ENCODE measurements around the gene RAI14. TPM values are rescaled to one million over a fixed set of nuclear protein-coding genes. Genes with fewer than 3 reads are reported as not detected.
"Not testable (repeated sequence)": the region's sequence is repeated elsewhere in the genome, so short reads cannot be mapped to it uniquely, and the experiment has no call there.

Gene RAI14
- total RNA-seq, 1 donor from 2014 or later: 30.7 TPM

DNA sequence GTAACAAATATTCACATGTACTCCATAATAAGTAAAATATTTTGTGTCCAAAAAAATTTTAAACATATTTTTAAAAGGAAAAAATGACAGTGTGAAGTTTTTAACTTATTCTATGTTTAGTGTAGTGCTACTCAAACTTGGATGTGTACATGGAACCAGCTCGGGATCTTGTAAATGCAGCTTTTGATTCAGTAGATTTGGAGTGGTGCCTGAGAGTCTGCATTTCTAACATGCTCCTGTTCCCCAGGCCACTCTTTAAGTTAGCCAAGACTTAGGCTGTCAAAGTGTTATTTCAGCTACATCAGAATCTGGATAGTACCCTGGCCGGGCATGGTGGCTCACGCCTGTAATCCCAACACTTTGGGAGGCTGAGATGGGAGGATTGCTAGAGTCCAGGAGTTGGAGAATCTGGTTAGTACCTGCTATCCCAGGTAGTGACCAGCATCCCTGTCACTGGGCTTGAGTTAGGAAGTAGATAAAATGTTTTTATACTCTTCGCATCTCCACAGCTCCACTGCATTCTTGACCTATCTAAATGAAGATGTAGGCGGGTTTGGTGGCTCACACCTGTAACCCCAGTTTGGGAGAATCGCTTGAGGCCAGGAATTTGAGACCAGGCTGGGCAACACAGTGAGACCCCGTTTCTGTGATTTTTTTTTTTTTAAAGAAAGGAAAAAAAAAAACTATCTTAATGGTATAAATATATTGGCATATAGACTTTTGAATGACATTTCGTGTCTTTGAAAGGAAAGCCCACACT lies 122.1 kb downstream of the RAI14 start:
- no peak overlapping the region for H3K4me3 ChIP-seq
- no peak for TF ChIP-seq POLR2A (IDR thresholded peaks at IDR 0.05)
- no peak for TF ChIP-seq POLR2AphosphoS5 (IDR thresholded peaks at IDR 0.05; ENCODE audit: insufficient read depth in 1 of 2, low read depth in 1 of 2)
- TF ChIP-seq, protein P1, sequence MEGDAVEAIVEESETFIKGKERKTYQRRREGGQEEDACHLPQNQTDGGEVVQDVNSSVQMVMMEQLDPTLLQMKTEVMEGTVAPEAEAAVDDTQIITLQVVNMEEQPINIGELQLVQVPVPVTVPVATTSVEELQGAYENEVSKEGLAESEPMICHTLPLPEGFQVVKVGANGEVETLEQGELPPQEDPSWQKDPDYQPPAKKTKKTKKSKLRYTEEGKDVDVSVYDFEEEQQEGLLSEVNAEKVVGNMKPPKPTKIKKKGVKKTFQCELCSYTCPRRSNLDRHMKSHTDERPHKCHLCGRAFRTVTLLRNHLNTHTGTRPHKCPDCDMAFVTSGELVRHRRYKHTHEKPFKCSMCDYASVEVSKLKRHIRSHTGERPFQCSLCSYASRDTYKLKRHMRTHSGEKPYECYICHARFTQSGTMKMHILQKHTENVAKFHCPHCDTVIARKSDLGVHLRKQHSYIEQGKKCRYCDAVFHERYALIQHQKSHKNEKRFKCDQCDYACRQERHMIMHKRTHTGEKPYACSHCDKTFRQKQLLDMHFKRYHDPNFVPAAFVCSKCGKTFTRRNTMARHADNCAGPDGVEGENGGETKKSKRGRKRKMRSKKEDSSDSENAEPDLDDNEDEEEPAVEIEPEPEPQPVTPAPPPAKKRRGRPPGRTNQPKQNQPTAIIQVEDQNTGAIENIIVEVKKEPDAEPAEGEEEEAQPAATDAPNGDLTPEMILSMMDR (IDR thresholded peaks at IDR 0.05): no peak
- H3K4me1 ChIP-seq: no peaks in the 10 kb centered on the region
- intact Hi-C loops (cut with DNase I): no loop called here
- H3K27me3 ChIP-seq: no peaks in the 10 kb centered on the region
- no peaks in the 10 kb centered on the region for H3K9me3 ChIP-seq
- H3K27ac ChIP-seq: no peak overlapping the region
- no peaks in the 10 kb centered on the region for H3K36me3 ChIP-seq
- DNase-seq (ENCODE audit: extremely low spot score in 2 of 2): no peak

- not testable (repeated sequence) for H3K27me3 ChIP-seq
Measured at GRCh38 chr5:34783892-34784291, 127.8 kb downstream of the RAI14 start.

GRCh38 chr5:34787035-34787434 lies 130.9 kb downstream of the RAI14 start:
- Histone ChIP-seq H3K4me1 (peaks cover 9% of the 10 kb centered on the region), H3K4me3 (no peak overlapping the region), H3K9me3 (no peaks in the 10 kb centered on the region), H3K27me3 (no peaks in the 10 kb centered on the region), H3K36me3 (no peaks in the 10 kb centered on the region), H3K27ac (no peak overlapping the region)
- no peak for DNase-seq (ENCODE audit: extremely low spot score in 2 of 2)
- TF ChIP-seq POLR2A (IDR thresholded peaks at IDR 0.05) (no peak), POLR2AphosphoS5 (IDR thresholded peaks at IDR 0.05; ENCODE audit: insufficient read depth in 1 of 2, low read depth in 1 of 2) (no peak)
- TF ChIP-seq, protein P1 (IDR thresholded peaks at IDR 0.05): no peak
- intact Hi-C loops (cut with DNase I): no loop called here

More at GRCh38 chr5:34783892-34784291, 127.8 kb downstream of the RAI14 start:
- DNase-seq (ENCODE audit: extremely low spot score in 2 of 2); H3K4me3 ChIP-seq; H3K4me1 ChIP-seq; H3K36me3 ChIP-seq; H3K27ac ChIP-seq; intact Hi-C loops (cut with DNase I); H3K9me3 ChIP-seq: not testable (repeated sequence)

GRCh38 chr5:34789021-34789531 lies 132.9 kb downstream of the RAI14 start:
- no peaks in the 10 kb centered on the region for H3K9me3 ChIP-seq
- H3K27me3 ChIP-seq: no peaks in the 10 kb centered on the region
- H3K36me3 ChIP-seq: no peaks in the 10 kb centered on the region
- no peak overlapping the region for H3K27ac ChIP-seq
- intact Hi-C loops (cut with DNase I): no loop called here
- no peak for TF ChIP-seq POLR2AphosphoS5 (IDR thresholded peaks at IDR 0.05; ENCODE audit: insufficient read depth in 1 of 2, low read depth in 1 of 2)
- TF ChIP-seq, protein P1 (IDR thresholded peaks at IDR 0.05): no peak
- TF ChIP-seq POLR2A (IDR thresholded peaks at IDR 0.05): no peak
- no peak for DNase-seq (ENCODE audit: extremely low spot score in 2 of 2)
- no peak overlapping the region for H3K4me3 ChIP-seq
- H3K4me1 ChIP-seq: peaks cover 9% of the 10 kb centered on the region

DNA sequence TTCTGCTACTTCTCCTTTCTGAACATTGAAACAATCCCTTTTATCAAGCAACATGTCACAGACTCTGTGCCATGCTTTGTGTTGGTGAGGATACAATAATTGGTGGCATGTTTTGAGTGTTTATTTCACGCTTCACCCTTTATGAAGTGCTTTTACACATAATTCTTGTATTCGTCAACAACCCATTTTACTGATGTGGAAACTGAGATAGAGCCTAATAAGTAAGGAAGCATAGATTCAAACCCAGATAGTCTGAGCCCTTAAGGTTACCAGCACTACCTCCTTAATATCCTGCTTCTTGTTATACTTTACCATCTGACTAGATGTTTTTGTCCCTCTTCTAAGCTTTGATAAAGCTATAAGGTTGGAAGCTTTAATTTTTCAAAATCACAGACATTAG lies 133.5 kb downstream of the RAI14 start:
- Histone ChIP-seq H3K27me3 (no peaks in the 10 kb centered on the region), H3K27ac (no peak overlapping the region), H3K9me3 (no peaks in the 10 kb centered on the region), H3K4me3 (no peak overlapping the region), H3K4me1 (peaks cover 9% of the 10 kb centered on the region), H3K36me3 (no peaks in the 10 kb centered on the region)
- intact Hi-C loops (cut with DNase I): no loop called here
- TF ChIP-seq POLR2A (IDR thresholded peaks at IDR 0.05) (no peak), POLR2AphosphoS5 (IDR thresholded peaks at IDR 0.05; ENCODE audit: insufficient read depth in 1 of 2, low read depth in 1 of 2) (no peak)
- TF ChIP-seq, protein P1 (IDR thresholded peaks at IDR 0.05): no peak
- no peak for DNase-seq (ENCODE audit: extremely low spot score in 2 of 2)

Data from vagina (tissue), 2 donors.